ENCODE results near the gene STT3B. TPM values are rescaled to one million over a fixed set of nuclear protein-coding genes. Genes with fewer than 3 reads are reported as not detected.

Gene STT3B
- total RNA-seq, 1 experiment from 2014 or later = 202 TPM

DNA sequence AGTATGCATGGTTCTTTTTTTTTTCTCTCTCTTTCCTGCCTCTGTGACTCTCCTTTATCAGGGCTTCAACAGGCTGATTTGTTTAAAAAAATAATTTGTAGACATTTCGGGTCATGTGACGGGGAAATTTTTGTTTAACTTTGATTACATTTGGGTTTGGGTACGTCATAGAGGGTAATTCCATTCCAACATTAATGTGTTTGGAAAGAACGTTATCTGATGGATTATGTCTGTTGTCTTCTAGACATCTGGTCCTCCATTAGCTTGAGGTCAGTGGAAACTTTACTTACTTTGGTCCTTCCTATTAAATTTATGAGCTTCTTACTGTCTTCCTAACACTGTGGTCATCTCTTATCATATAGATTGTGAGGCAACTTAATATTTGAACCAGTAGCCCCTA lies 80.9 kb downstream of the STT3B start:
- intact Hi-C loops (cut with micrococcal nuclease; ENCODE audit: unreplicated experiment) = loop anchor here (10.0 kb wide), 1 partner anchor 151 kb away; no protein-coding TSS in a partner anchor
- Mint-ChIP-seq H3K4me1 (ENCODE audit: low read depth, unreplicated experiment) (no peaks in the 10 kb centered on the region), H3K27me3 (ENCODE audit: unreplicated experiment) (no peaks in the 10 kb centered on the region), H3K27ac (ENCODE audit: unreplicated experiment) (no peak overlapping the region), H3K4me3 (ENCODE audit: low read depth, unreplicated experiment) (no peak overlapping the region), H3K9me3 (ENCODE audit: low read depth, unreplicated experiment) (no peaks in the 10 kb centered on the region), H3K36me3 (ENCODE audit: insufficient read depth, unreplicated experiment) (peaks cover 17% of the 10 kb centered on the region)
- no peak for DNase-seq
- TF ChIP-seq, protein P1, sequence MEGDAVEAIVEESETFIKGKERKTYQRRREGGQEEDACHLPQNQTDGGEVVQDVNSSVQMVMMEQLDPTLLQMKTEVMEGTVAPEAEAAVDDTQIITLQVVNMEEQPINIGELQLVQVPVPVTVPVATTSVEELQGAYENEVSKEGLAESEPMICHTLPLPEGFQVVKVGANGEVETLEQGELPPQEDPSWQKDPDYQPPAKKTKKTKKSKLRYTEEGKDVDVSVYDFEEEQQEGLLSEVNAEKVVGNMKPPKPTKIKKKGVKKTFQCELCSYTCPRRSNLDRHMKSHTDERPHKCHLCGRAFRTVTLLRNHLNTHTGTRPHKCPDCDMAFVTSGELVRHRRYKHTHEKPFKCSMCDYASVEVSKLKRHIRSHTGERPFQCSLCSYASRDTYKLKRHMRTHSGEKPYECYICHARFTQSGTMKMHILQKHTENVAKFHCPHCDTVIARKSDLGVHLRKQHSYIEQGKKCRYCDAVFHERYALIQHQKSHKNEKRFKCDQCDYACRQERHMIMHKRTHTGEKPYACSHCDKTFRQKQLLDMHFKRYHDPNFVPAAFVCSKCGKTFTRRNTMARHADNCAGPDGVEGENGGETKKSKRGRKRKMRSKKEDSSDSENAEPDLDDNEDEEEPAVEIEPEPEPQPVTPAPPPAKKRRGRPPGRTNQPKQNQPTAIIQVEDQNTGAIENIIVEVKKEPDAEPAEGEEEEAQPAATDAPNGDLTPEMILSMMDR (IDR thresholded peaks at IDR 0.05; ENCODE audit: unreplicated experiment) = no peak
- CTCF ChIA-PET = no interaction called here
- BruUV-seq (replicated peaks) = no TSS peak

DNA sequence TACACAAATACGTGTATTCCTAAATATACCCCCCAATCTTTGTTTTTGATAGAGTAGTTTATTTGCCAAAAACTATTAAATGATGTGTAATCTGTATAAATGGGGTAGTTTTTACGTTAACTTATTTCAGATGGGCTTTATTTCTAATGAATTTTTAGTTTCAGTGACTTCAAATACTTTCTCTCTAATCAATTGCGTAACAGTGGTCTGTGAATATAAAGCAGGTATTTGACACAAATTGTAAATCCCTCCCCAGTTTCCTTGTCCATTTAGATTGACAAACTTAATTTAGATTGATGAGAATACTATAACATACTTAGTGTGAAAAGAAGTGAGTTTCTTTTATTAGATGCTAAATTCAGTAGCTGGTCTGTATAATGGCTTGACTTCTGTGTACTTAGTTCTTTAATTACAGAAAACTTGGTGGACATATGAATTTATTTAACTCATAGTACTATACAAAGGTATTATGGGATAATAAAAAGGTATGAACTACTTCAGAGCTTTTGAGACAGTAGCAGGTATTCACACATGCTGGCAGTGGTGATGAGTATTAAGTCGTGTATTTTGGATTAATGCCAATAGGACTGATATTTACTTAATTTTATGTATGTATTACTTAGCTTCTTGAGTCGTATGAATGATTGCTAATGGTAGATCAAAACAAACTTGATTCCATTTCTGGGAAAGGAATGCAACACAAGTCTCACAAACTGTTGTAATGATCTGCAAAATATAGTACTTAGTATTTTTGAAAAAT lies 81.6 kb downstream of the STT3B start:
- CTCF ChIA-PET = no interaction called here
- no peak for DNase-seq
- TF ChIP-seq, protein P1 (IDR thresholded peaks at IDR 0.05; ENCODE audit: unreplicated experiment) = no peak
- no peak overlapping the region for H3K4me3 Mint-ChIP-seq (ENCODE audit: low read depth, unreplicated experiment)
- no peaks in the 10 kb centered on the region for H3K27me3 Mint-ChIP-seq (ENCODE audit: unreplicated experiment)
- no peaks in the 10 kb centered on the region for H3K9me3 Mint-ChIP-seq (ENCODE audit: low read depth, unreplicated experiment)
- intact Hi-C loops (cut with micrococcal nuclease; ENCODE audit: unreplicated experiment) = loop anchor here (10.0 kb wide), 1 partner anchor 150 kb away; no protein-coding TSS in a partner anchor
- peaks cover 17% of the 10 kb centered on the region for H3K36me3 Mint-ChIP-seq (ENCODE audit: insufficient read depth, unreplicated experiment)
- no peaks in the 10 kb centered on the region for H3K4me1 Mint-ChIP-seq (ENCODE audit: low read depth, unreplicated experiment)
- no TSS peak for BruUV-seq (replicated peaks)
- H3K27ac Mint-ChIP-seq (ENCODE audit: unreplicated experiment) = no peak overlapping the region

DNA sequence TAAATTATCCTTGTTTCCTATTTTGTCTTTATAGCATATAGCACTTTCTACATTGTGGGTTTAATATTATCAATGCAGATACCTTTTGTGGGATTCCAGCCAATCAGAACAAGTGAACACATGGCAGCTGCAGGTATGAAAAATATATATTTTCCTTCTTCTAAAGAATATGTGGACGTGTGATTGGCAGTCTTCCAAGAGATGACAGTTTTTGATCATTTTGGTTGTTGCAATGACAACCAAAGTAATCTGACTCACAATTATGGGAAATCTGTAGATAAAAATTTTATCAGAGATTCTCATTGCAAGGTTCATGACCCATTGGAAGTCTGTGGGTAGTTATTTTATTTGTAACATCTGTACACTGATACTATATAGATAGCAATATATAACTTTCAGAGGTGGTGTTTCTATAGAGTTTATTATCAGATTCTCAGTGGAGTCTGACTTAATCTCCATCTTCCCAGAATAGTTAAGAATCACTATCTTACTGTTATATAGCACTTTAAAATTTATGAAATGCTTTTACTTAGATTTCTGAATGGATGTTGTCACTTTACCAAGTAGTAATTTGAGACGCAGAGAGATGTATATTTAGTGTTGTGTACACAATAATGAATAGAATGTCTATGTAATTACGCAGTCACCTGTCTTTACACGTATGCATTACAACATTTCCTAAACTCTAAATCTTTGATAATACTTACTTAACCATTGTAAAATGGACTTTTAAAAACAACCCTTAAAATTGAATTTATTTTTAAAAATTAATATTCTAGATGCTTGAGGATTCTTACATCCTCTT lies 82.5 kb downstream of the STT3B start:
- intact Hi-C loops (cut with micrococcal nuclease; ENCODE audit: unreplicated experiment) = loop anchor here (10.0 kb wide), 1 partner anchor 150 kb away; no protein-coding TSS in a partner anchor

DNA sequence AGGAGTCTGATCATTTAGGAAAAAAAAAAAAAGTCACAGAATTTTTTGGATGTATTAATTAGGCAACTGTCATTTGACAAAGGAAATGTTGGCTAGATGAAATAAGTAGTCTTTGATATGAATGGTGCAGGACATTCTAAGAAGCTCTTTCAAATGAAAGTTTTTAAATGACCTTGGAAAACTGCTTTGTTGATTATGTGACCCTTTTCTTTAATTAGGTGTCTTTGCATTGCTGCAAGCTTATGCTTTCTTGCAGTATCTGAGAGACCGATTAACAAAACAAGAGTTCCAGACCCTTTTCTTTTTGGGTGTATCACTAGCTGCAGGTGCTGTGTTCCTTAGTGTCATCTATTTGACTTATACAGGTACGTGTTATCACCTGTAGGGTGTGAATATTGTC lies 84.0 kb downstream of the STT3B start:
- Mint-ChIP-seq H3K27ac (ENCODE audit: unreplicated experiment) (no peak overlapping the region), H3K4me1 (ENCODE audit: low read depth, unreplicated experiment) (no peaks in the 10 kb centered on the region), H3K27me3 (ENCODE audit: unreplicated experiment) (no peaks in the 10 kb centered on the region), H3K36me3 (ENCODE audit: insufficient read depth, unreplicated experiment) (peaks cover 35% of the 10 kb centered on the region), H3K9me3 (ENCODE audit: low read depth, unreplicated experiment) (no peaks in the 10 kb centered on the region), H3K4me3 (ENCODE audit: low read depth, unreplicated experiment) (no peak overlapping the region)
- no TSS peak for BruUV-seq (replicated peaks)
- no peak for DNase-seq
- TF ChIP-seq, protein P1 (IDR thresholded peaks at IDR 0.05; ENCODE audit: unreplicated experiment) = no peak
- CTCF ChIA-PET = interaction anchor here (0.6 kb wide), 1 partner anchor 1257 kb away, joined by 3 read pairs; no protein-coding TSS in a partner anchor
- intact Hi-C loops (cut with micrococcal nuclease; ENCODE audit: unreplicated experiment) = loop anchor here (10.0 kb wide), 1 partner anchor 148 kb away; no protein-coding TSS in a partner anchor

More for the DNA sequence above, 82.5 kb downstream of the STT3B start:
- H3K27me3 Mint-ChIP-seq (ENCODE audit: unreplicated experiment) = no peaks in the 10 kb centered on the region
- BruUV-seq (replicated peaks) = no TSS peak
- CTCF ChIA-PET = no interaction called here
- TF ChIP-seq, protein P1 (IDR thresholded peaks at IDR 0.05; ENCODE audit: unreplicated experiment) = no peak
- H3K9me3 Mint-ChIP-seq (ENCODE audit: low read depth, unreplicated experiment) = no peaks in the 10 kb centered on the region
- H3K27ac Mint-ChIP-seq (ENCODE audit: unreplicated experiment) = no peak overlapping the region
- no peaks in the 10 kb centered on the region for H3K4me1 Mint-ChIP-seq (ENCODE audit: low read depth, unreplicated experiment)
- H3K4me3 Mint-ChIP-seq (ENCODE audit: low read depth, unreplicated experiment) = no peak overlapping the region
- peaks cover 23% of the 10 kb centered on the region for H3K36me3 Mint-ChIP-seq (ENCODE audit: insufficient read depth, unreplicated experiment)
- DNase-seq = no peak

All from Calu3 (cell line).